ENCODE measurements around the gene TGM4. TPM values are rescaled to one million over a fixed set of nuclear protein-coding genes. Genes with fewer than 3 reads are reported as not detected.

The TGM4 gene
- total and polyA plus RNA-seq, 9 of the 15 experiments (the other 6 are each of a cell fraction or from before 2014, with no cell fraction given): not detected

DNA sequence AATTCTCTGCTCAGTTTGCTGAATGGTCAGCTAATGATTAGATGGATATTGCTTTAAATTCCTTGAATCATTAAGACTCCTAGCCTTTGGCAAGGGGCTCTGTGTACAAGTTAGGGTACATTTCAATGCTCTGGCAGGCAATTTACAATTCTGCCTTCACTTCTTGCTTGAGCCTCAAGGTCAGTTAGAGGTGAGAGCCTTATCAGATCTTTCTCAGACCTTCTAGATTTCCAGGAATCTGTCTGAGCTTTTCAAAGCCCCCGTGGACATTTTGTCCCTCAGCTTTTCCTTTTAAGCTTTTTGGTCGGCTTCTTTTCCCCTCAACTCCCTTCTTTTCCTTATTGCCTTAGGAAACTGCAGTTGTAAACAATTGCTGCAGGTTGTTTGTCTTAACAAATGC is 34.7 kb downstream of the TGM4 start:
- CTCF ChIA-PET (ENCODE audit: low intra/inter-chr PET ratio): interaction anchor here (0.7 kb wide), 1 partner anchor 309 kb away, joined by 3 read pairs; no protein-coding TSS in a partner anchor
- POLR2A ChIA-PET: interaction anchor here (0.9 to 1.7 kb wide), 5 partner anchors 8 to 73 kb away, joined by 3 to 5 read pairs (median 4); no protein-coding TSS in a partner anchor

DNA sequence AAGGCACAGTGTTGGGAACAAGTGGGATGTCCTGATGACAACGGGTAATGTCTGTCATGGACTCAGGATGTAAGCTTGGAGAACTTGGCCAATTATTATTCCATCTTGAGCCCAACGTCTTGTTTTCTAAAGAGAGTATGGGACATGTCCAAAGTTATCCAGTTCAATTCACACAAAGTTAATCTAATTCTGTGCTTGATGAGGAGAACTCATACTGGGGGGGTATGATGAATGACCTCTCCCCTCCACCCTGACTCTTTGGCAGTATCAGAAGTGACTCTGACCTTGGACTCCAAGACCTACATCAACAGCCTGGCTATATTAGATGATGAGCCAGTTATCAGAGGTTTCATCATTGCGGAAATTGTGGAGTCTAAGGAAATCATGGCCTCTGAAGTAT is 36.3 kb downstream of the TGM4 start:
- Histone ChIP-seq H3K4me1 (replicated peaks in 1 of 2; ENCODE audit: control insufficient read depth in 2 of 2, insufficient read depth in 2 of 2, low read length in 2 of 2) (no peaks in the 10 kb centered on the region), H3K4me2 (ENCODE audit: insufficient read depth, low read length) (no peak overlapping the region), H3K4me3 (no peak overlapping the region), H3K27ac (ENCODE audit: extremely low read depth, low read depth, low read length) (no peak overlapping the region), H3K36me3 (ENCODE audit: control insufficient read depth, insufficient read depth, low read length) (no peaks in the 10 kb centered on the region), H2AFZ (ENCODE audit: low read depth, low read length) (no peak overlapping the region), H3K9me3 (replicated peaks; ENCODE audit: control insufficient read depth, insufficient read depth, low read depth, low read length) (no peaks in the 10 kb centered on the region), H3K27me3 (ENCODE audit: control insufficient read depth in 2 of 2, insufficient read depth in 2 of 2, low read length in 2 of 2) (peaks cover 2 to 17% of the 10 kb centered on the region in 2 experiments; a peak in 3 of 5 replicates), H3K9ac (ENCODE audit: insufficient read depth in 1 of 2, low read depth in 2 of 2, low read length in 2 of 2) (no peak overlapping the region), H3K9me1 (ENCODE audit: control insufficient read depth, insufficient read depth, low read length) (no peaks in the 10 kb centered on the region), H3K79me2 (ENCODE audit: control insufficient read depth, insufficient read depth, low read length) (no peaks in the 10 kb centered on the region), H4K20me1 (replicated peaks; ENCODE audit: control insufficient read depth, insufficient read depth, low read length) (no peaks in the 10 kb centered on the region)
- intact Hi-C loops (cut with micrococcal nuclease) (no loop called here), in situ Hi-C loops (cut with MboI) (no loop called here)
- no TSS peak for BruUV-seq (replicated peaks)
- CTCF ChIA-PET (ENCODE audit: low intra/inter-chr PET ratio): no interaction called here
- FAIRE-seq (no peak), ATAC-seq (no peak), DNase-seq (ENCODE audit: extremely low read depth in 1 of 4, low spot score in 3 of 4) (no peak)
- TF ChIP-seq SMARCA5 (IDR thresholded peaks at IDR 0.05): no peak
- no peak for TF ChIP-seq FOXK2 (conservative IDR thresholded peaks at IDR 0.05 in 1 of 2, IDR thresholded peaks at IDR 0.05 in 1 of 2; ENCODE audit: low read depth in 2 of 2)
- TF ChIP-seq ZNF274 (IDR thresholded peaks at IDR 0.05; ENCODE audit: borderline replicate concordance, low read depth, low read length): peak; percentile 60; the same call in 1 of the 2 replicates
- POLR2A ChIA-PET: interaction anchor here (0.6 kb wide), 1 partner anchor 170 kb away, joined by 3 read pairs; no protein-coding TSS in a partner anchor
- WGBS (ENCODE audit: insufficient coverage, low coverage, missing lambda C conversion rate): 11% methylated on average over 3 of the region's 3 CpGs

More for the DNA sequence above, 34.7 kb downstream of the TGM4 start:
- ATAC-seq: no peak
- Histone ChIP-seq H3K79me2 (ENCODE audit: control insufficient read depth, insufficient read depth, low read length) (no peaks in the 10 kb centered on the region), H3K4me1 (replicated peaks in 1 of 2; ENCODE audit: control insufficient read depth in 2 of 2, insufficient read depth in 2 of 2, low read length in 2 of 2) (no peaks in the 10 kb centered on the region), H3K27ac (ENCODE audit: extremely low read depth, low read depth, low read length) (no peak overlapping the region), H3K4me2 (ENCODE audit: insufficient read depth, low read length) (no peak overlapping the region), H3K27me3 (ENCODE audit: control insufficient read depth in 2 of 2, insufficient read depth in 2 of 2, low read length in 2 of 2) (peaks cover 4 to 26% of the 10 kb centered on the region in 2 experiments; a peak in 3 of 5 replicates), H3K9me3 (replicated peaks; ENCODE audit: control insufficient read depth, insufficient read depth, low read depth, low read length) (no peaks in the 10 kb centered on the region), H3K9ac (ENCODE audit: insufficient read depth in 1 of 2, low read depth in 2 of 2, low read length in 2 of 2) (no peak overlapping the region), H3K4me3 (no peak overlapping the region), H4K20me1 (replicated peaks; ENCODE audit: control insufficient read depth, insufficient read depth, low read length) (no peaks in the 10 kb centered on the region), H3K9me1 (ENCODE audit: control insufficient read depth, insufficient read depth, low read length) (no peaks in the 10 kb centered on the region), H2AFZ (ENCODE audit: low read depth, low read length) (no peak overlapping the region), H3K36me3 (ENCODE audit: control insufficient read depth, insufficient read depth, low read length) (no peaks in the 10 kb centered on the region)
- TF ChIP-seq PTBP1 (IDR thresholded peaks at IDR 0.05; ENCODE audit: low read depth, low read length) (no peak), ESRRA (IDR thresholded peaks at IDR 0.05; ENCODE audit: borderline replicate concordance, low read depth) (peak; percentile 91)
- intact Hi-C loops (cut with micrococcal nuclease): no loop called here
- no TSS peak for BruUV-seq (replicated peaks)
- no peak for DNase-seq (ENCODE audit: extremely low read depth in 1 of 4, low spot score in 3 of 4)
- FAIRE-seq: no peak
- 0% methylated on average over 2 of the region's 2 CpGs for WGBS (ENCODE audit: insufficient coverage, low coverage, missing lambda C conversion rate)
- in situ Hi-C loops (cut with MboI): no loop called here
